Mammary epithelial cell (primary cell): Measurements from ENCODE around the gene WDR54.

ENCODE experiments used
- EZH2 ChIP-seq: IDR thresholded peaks from 2 replicates; pipeline ENCODE4 v1.6.1; 2012; ENCODE audit warnings: low read length, inconsistent platforms, borderline replicate concordance
- TF ChIP-seq, protein P1 (sequence below), 2 donors: IDR thresholded peaks in 1 of 2; conservative IDR thresholded peaks in 1 of 2; 2 replicates each; pipeline ENCODE4 v1.5.1; 2011 to 2012; ENCODE audit warnings: inconsistent platforms in 2 of 2, low read length in 2 of 2, mild to moderate bottlenecking in 2 of 2, control low read depth in 1 of 2, low read depth in 1 of 2; ENCODE audit not compliant: insufficient read depth in 1 of 2; ENCODE audit errors: extremely low read depth in 1 of 2

DNA sequence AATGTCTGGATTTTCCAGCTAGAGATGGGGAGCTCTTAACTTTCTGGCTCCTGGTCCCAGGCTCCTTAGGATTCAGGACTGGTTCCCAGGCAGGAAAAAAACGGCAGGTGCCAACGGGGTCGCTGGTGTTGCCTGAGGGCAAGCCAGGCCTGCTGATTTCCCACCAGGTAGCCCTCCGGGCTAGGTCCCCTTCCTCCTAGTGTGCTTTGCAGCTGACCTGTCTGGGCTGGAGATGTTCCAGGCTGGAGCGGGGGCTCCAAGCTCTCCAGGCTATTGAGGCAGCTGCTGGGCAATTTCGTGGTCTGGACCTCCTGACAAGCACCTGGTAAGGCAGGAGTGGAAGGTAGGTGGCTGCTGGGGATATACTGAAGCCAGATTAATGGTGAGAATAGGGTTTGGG, 53.0 kb downstream of the WDR54 start:
- TF ChIP-seq EZH2 = no peak
- TF ChIP-seq, protein P1, sequence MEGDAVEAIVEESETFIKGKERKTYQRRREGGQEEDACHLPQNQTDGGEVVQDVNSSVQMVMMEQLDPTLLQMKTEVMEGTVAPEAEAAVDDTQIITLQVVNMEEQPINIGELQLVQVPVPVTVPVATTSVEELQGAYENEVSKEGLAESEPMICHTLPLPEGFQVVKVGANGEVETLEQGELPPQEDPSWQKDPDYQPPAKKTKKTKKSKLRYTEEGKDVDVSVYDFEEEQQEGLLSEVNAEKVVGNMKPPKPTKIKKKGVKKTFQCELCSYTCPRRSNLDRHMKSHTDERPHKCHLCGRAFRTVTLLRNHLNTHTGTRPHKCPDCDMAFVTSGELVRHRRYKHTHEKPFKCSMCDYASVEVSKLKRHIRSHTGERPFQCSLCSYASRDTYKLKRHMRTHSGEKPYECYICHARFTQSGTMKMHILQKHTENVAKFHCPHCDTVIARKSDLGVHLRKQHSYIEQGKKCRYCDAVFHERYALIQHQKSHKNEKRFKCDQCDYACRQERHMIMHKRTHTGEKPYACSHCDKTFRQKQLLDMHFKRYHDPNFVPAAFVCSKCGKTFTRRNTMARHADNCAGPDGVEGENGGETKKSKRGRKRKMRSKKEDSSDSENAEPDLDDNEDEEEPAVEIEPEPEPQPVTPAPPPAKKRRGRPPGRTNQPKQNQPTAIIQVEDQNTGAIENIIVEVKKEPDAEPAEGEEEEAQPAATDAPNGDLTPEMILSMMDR (conservative IDR thresholded peaks at IDR 0.05 in 1 of 2, IDR thresholded peaks at IDR 0.05 in 1 of 2; ENCODE audit: extremely low read depth in 1 of 2, insufficient read depth in 1 of 2, low read depth in 1 of 2, low read length in 2 of 2) = no peak
